PC-3 (cell line): ENCODE data around the gene NDUFA13. TPM values are rescaled to one million over a fixed set of nuclear protein-coding genes. Genes with fewer than 3 reads are reported as not detected.

Experiments used
- ATAC-seq: fragments of 200-7000 bp; cut with Tn5 transposase; 2 replicates; pipeline ENCODE4 v1.9.1; 2020; ENCODE audit warnings: mild to moderate bottlenecking, moderate library complexity
- BruUV-seq: library from RNA; stranded (reverse); fragments of 400-500 nt; replicated peaks from 2 replicates; lab custom pipeline; 2021; lab: Mats Ljungman, UMichigan
- CTCF ChIA-PET: fragments of 300-600 bp; sonication (Branson Sonifier 250); formaldehyde crosslinking; loops from one replicate; lab custom pipeline; 2022; ENCODE audit warnings: antibody characterized with exemption; lab: Charles Lee
- POLR2A ChIA-PET: fragments of 300-600 bp; sonication (Branson Sonifier 250); formaldehyde crosslinking; loops from one replicate; lab custom pipeline; 2022; ENCODE audit warnings: antibody characterized with exemption; ENCODE audit not compliant: unreplicated experiment; lab: Charles Lee
- DNase-seq: peaks from one replicate; pipeline ENCODE4 v3.0.0-alpha.2; 2015
- H2AFZ ChIP-seq: fragments of 300-600 bp; sonication (generic); 2 replicates; pipeline ENCODE4 v1.6.0; 2016; ENCODE audit warnings: antibody characterized with exemption, low read length
- H3F3A ChIP-seq: fragments of 300-600 bp; sonication (generic); one replicate; pipeline ENCODE4 v1.6.0; 2017; ENCODE audit warnings: antibody characterized with exemption, low read length, control low read depth, mild to moderate bottlenecking; ENCODE audit not compliant: unreplicated experiment
- H3K27ac ChIP-seq: fragments of 300-600 bp; sonication (generic); 2 replicates; pipeline ENCODE4 v1.5.1; 2016; ENCODE audit warnings: mild to moderate bottlenecking, low read length
- H3K27me3 ChIP-seq: fragments of 300-600 bp; sonication (generic); 2 replicates; pipeline ENCODE4 v1.6.1; 2016; ENCODE audit warnings: low read length, mixed read lengths
- H3K36me3 ChIP-seq: fragments of 300-600 bp; sonication (generic); 2 replicates; pipeline ENCODE4 v1.6.1; 2016; ENCODE audit warnings: low read depth, mixed run types, low read length, mixed read lengths
- H3K4me1 ChIP-seq: fragments of 300-600 bp; sonication (generic); 2 replicates; pipeline ENCODE4 v1.5.1; 2016; ENCODE audit warnings: low read length; ENCODE audit not compliant: insufficient read depth
- H3K4me2 ChIP-seq: fragments of 300-600 bp; sonication (generic); 2 replicates; pipeline ENCODE4 v1.6.0; 2016; ENCODE audit warnings: low read length
- H3K4me3 ChIP-seq: fragments of 300-600 bp; sonication (generic); 2 replicates; pipeline ENCODE4 v1.5.1; 2016; ENCODE audit warnings: mild to moderate bottlenecking, low read length, mixed read lengths
- H3K79me2 ChIP-seq: fragments of 300-600 bp; sonication (generic); 2 replicates; pipeline ENCODE4 v1.6.1; 2017; ENCODE audit warnings: low read length, mixed read lengths
- H3K9ac ChIP-seq: fragments of 300-600 bp; sonication (generic); 2 replicates; pipeline ENCODE4 v1.6.0; 2016; ENCODE audit warnings: mild to moderate bottlenecking, low read length
- H3K9me2 ChIP-seq: fragments of 300-600 bp; sonication (generic); replicated peaks from 2 replicates; pipeline ENCODE4 v1.6.1; 2016; ENCODE audit warnings: mixed run types, low read length, mixed read lengths
- H3K9me3 ChIP-seq: fragments of 300-600 bp; sonication (generic); 2 replicates; pipeline ENCODE4 v1.6.1; 2016; ENCODE audit warnings: low read length, mixed read lengths
- H4K20me1 ChIP-seq: fragments of 300-600 bp; sonication (generic); 2 replicates; pipeline ENCODE4 v1.6.1; 2016; ENCODE audit warnings: low read length, mixed read lengths
- CTCF ChIP-seq: fragments of 300-600 bp; sonication (generic); conservative IDR thresholded peaks from 2 replicates; pipeline ENCODE4 v1.5.1; 2017; ENCODE audit warnings: antibody characterized with exemption, low read depth, mild to moderate bottlenecking, low read length
- EZH2 ChIP-seq: fragments of 300-600 bp; sonication (generic); IDR thresholded peaks from one replicate; pipeline ENCODE4 v1.6.1; 2017; ENCODE audit warnings: antibody characterized with exemption, mild to moderate bottlenecking, low read length; ENCODE audit not compliant: unreplicated experiment
- EZH2phosphoT487 ChIP-seq: fragments of 300-600 bp; sonication (generic); IDR thresholded peaks from 2 replicates; pipeline ENCODE4 v1.6.1; 2018; ENCODE audit warnings: mild to moderate bottlenecking, antibody characterized with exemption, low read length, borderline replicate concordance
- intact Hi-C: fragments of 100-400 bp; cut with micrococcal nuclease; formaldehyde crosslinking; loops from 2 replicates; pipeline ENCODE4 v1.9.0; 2023
- total RNA-seq: library from RNA; depleted of rRNA; stranded (reverse); fragments of >200 nt; gene quantifications from 2 replicates; pipeline ENCODE4 v1.2.3, GENCODE V29; 2014

NDUFA13 gene
- total RNA-seq, 1 experiment from 2014 or later: 481 TPM

GRCh38 chr19:19550972-19551852 lies 35.2 kb downstream of the NDUFA13 start:
- Histone ChIP-seq H3F3A (no peaks in the 10 kb centered on the region), H3K9me2 (no peaks in the 10 kb centered on the region), H3K27me3 (no peaks in the 10 kb centered on the region), H3K27ac (no peak overlapping the region), H3K36me3 (no peaks in the 10 kb centered on the region), H3K4me2 (no peak overlapping the region), H3K9ac (no peak overlapping the region), H2AFZ (no peak overlapping the region), H3K9me3 (no peaks in the 10 kb centered on the region), H3K4me3 (no peak overlapping the region), H3K79me2 (no peaks in the 10 kb centered on the region), H3K4me1 (no peaks in the 10 kb centered on the region), H4K20me1 (no peaks in the 10 kb centered on the region)
- ATAC-seq: no peak
- TF ChIP-seq EZH2phosphoT487: no peak
- no peak for TF ChIP-seq CTCF
- TF ChIP-seq EZH2: no peak
- CTCF ChIA-PET: no interaction called here
- no TSS peak for BruUV-seq
- POLR2A ChIA-PET: no interaction called here
- intact Hi-C loops: loop anchor here (5.0 kb wide), 1 partner anchor 91 kb away; the partner anchor contains the start of gene GMIP
- DNase-seq: no peak

GRCh38 chr19:19551853-19552192 lies 35.8 kb downstream of the NDUFA13 start:
- DNase-seq (no peak), ATAC-seq (no peak)
- H3K4me2 ChIP-seq: no peak overlapping the region
- no peaks in the 10 kb centered on the region for H3K79me2 ChIP-seq
- no peak overlapping the region for H3K9ac ChIP-seq
- intact Hi-C loops: loop anchor here (5.0 kb wide), 1 partner anchor 90 kb away; the partner anchor contains the start of gene GMIP
- no peaks in the 10 kb centered on the region for H3K4me1 ChIP-seq
- H2AFZ ChIP-seq: no peak overlapping the region
- POLR2A ChIA-PET: no interaction called here
- no peaks in the 10 kb centered on the region for H3K36me3 ChIP-seq
- H3F3A ChIP-seq: no peaks in the 10 kb centered on the region
- no peaks in the 10 kb centered on the region for H3K27me3 ChIP-seq
- TF ChIP-seq EZH2 (no peak), EZH2phosphoT487 (no peak), CTCF (no peak)
- CTCF ChIA-PET: no interaction called here
- no TSS peak for BruUV-seq
- no peaks in the 10 kb centered on the region for H3K9me2 ChIP-seq
- H3K27ac ChIP-seq: no peak overlapping the region
- no peak overlapping the region for H3K4me3 ChIP-seq
- no peaks in the 10 kb centered on the region for H4K20me1 ChIP-seq
- no peaks in the 10 kb centered on the region for H3K9me3 ChIP-seq

GRCh38 chr19:19552798-19553197 lies 36.8 kb downstream of the NDUFA13 start:
- H3K4me3 ChIP-seq: no peak overlapping the region
- H2AFZ ChIP-seq: no peak overlapping the region
- no peak overlapping the region for H3K9ac ChIP-seq
- TF ChIP-seq EZH2 (no peak), EZH2phosphoT487 (no peak), CTCF (peak; percentile 59)
- H3K36me3 ChIP-seq: no peaks in the 10 kb centered on the region
- DNase-seq (peak; percentile 45), ATAC-seq (peak; percentile 77)
- CTCF ChIA-PET: interaction anchor here (0.6 to 1.3 kb wide), 4 partner anchors 12 to 258 kb away, joined by 3 to 4 read pairs (median 4); no protein-coding TSS in a partner anchor
- no peaks in the 10 kb centered on the region for H3F3A ChIP-seq
- no peaks in the 10 kb centered on the region for H3K9me3 ChIP-seq
- H4K20me1 ChIP-seq: no peaks in the 10 kb centered on the region
- H3K9me2 ChIP-seq: no peaks in the 10 kb centered on the region
- BruUV-seq: no TSS peak
- H3K27ac ChIP-seq: no peak overlapping the region
- POLR2A ChIA-PET: interaction anchor here (1.3 kb wide), 1 partner anchor 11 kb away, joined by 3 read pairs; no protein-coding TSS in a partner anchor
- no peak overlapping the region for H3K4me2 ChIP-seq
- no peaks in the 10 kb centered on the region for H3K79me2 ChIP-seq
- intact Hi-C loops: loop anchor here (5.0 kb wide), 1 partner anchor 90 kb away; the partner anchor contains the start of gene GMIP
- no peaks in the 10 kb centered on the region for H3K27me3 ChIP-seq
- no peaks in the 10 kb centered on the region for H3K4me1 ChIP-seq
